GM21515 (cell line): Measurements from ENCODE around the gene FRMD3.
A peak's percentile ranks its signal among the peaks of the same experiment; 100 is the strongest.

Experiments
- ATAC-seq: cut with Tn5 transposase; IDR thresholded peaks from one replicate; pipeline ENCODE4 v1.9.1; 2021; ENCODE audit not compliant: unreplicated experiment

The FRMD3 gene

GRCh38 chr9:83342006-83342405 is 196.2 kb downstream of the FRMD3 start:
- no peak for ATAC-seq

- no peak for ATAC-seq
These were observed 197.8 kb downstream of the FRMD3 start for GRCh38 chr9:83340451-83340850.

GRCh38 chr9:83339435-83339834 is 198.8 kb downstream of the FRMD3 start:
- no peak for ATAC-seq

GRCh38 chr9:83336706-83337105 is 201.5 kb downstream of the FRMD3 start:
- no peak for ATAC-seq

- peak; percentile 62 for ATAC-seq
These were observed 203.9 kb downstream of the FRMD3 start for GRCh38 chr9:83334320-83334719.

GRCh38 chr9:83330207-83331196 is 207.7 kb downstream of the FRMD3 start:
- ATAC-seq = no peak

GRCh38 chr9:83327750-83328622 is 210.2 kb downstream of the FRMD3 start:
- no peak for ATAC-seq

GRCh38 chr9:83327323-83327722 is 210.9 kb downstream of the FRMD3 start:
- no peak for ATAC-seq

- ATAC-seq = no peak
These were observed 215.1 kb downstream of the FRMD3 start for GRCh38 chr9:83323148-83323547.

GRCh38 chr9:83322438-83322837 is 215.8 kb downstream of the FRMD3 start:
- no peak for ATAC-seq

GRCh38 chr9:83317244-83317643 is 221.0 kb downstream of the FRMD3 start:
- ATAC-seq = no peak

GRCh38 chr9:83315649-83316048 is 222.6 kb downstream of the FRMD3 start:
- ATAC-seq = no peak

- no peak for ATAC-seq
These were observed 224.4 kb downstream of the FRMD3 start for GRCh38 chr9:83313781-83314180.

- ATAC-seq = no peak
These were observed 225.7 kb downstream of the FRMD3 start for GRCh38 chr9:83312537-83312936.

- no peak for ATAC-seq
These were observed 231.0 kb downstream of the FRMD3 start for GRCh38 chr9:83307066-83307724.

- no peak for ATAC-seq
These were observed 233.5 kb downstream of the FRMD3 start for GRCh38 chr9:83304686-83305085.

- no peak for ATAC-seq
These were observed 238.6 kb downstream of the FRMD3 start for GRCh38 chr9:83299571-83299970.

GRCh38 chr9:83299094-83299493 is 239.1 kb downstream of the FRMD3 start:
- ATAC-seq = no peak

GRCh38 chr9:83296123-83296522 is 242.1 kb downstream of the FRMD3 start:
- ATAC-seq = no peak

GRCh38 chr9:83294816-83295215 is 243.4 kb downstream of the FRMD3 start:
- no peak for ATAC-seq

- ATAC-seq = no peak
These were observed 247.0 kb downstream of the FRMD3 start for GRCh38 chr9:83291196-83291595.
